Trophoblast cell (in vitro differentiated cells and primary cell): ENCODE results near the gene TTLL8.

ENCODE experiments used
- DNase-seq, 2 donors: peaks; one replicate each; pipeline ENCODE4 v3.0.0-alpha.2; 2016
- H2AFZ ChIP-seq: 2 replicates; pipeline ENCODE4 v1.6.1; 2013; ENCODE audit warnings: low read length, moderate library complexity, mild to moderate bottlenecking; ENCODE audit not compliant: insufficient read depth, poor library complexity
- H2AK5ac ChIP-seq: 2 replicates; pipeline ENCODE4 v1.6.1; 2013; ENCODE audit warnings: mild to moderate bottlenecking, low read length
- H2BK120ac ChIP-seq: 2 replicates; pipeline ENCODE4 v1.6.1; 2013; ENCODE audit warnings: low read length, mild to moderate bottlenecking, moderate library complexity; ENCODE audit not compliant: insufficient read depth, poor library complexity
- H2BK12ac ChIP-seq: 2 replicates; pipeline ENCODE4 v1.6.1; 2013; ENCODE audit warnings: mild to moderate bottlenecking, low read length, moderate library complexity
- H2BK5ac ChIP-seq: 2 replicates; pipeline ENCODE4 v1.6.1; 2013; ENCODE audit warnings: low read length, low read depth, moderate library complexity, mild to moderate bottlenecking; ENCODE audit not compliant: poor library complexity
- H3K14ac ChIP-seq: 2 replicates; pipeline ENCODE4 v1.6.1; 2013; ENCODE audit warnings: mild to moderate bottlenecking, low read length
- H3K18ac ChIP-seq: 2 replicates; pipeline ENCODE4 v1.6.1; 2013; ENCODE audit warnings: mild to moderate bottlenecking, low read length
- H3K23ac ChIP-seq: 2 replicates; pipeline ENCODE4 v1.6.1; 2013; ENCODE audit warnings: low read length
- H3K27ac ChIP-seq: 2 replicates; pipeline ENCODE4 v1.5.1; 2013; ENCODE audit warnings: low read depth, mild to moderate bottlenecking, inconsistent platforms, low read length, moderate library complexity
- H3K27me3 ChIP-seq: 2 replicates; pipeline ENCODE4 v1.6.1; 2013; ENCODE audit warnings: inconsistent platforms, mild to moderate bottlenecking, low read length, moderate library complexity; ENCODE audit not compliant: insufficient read depth
- H3K36me3 ChIP-seq, 2 experiments: 1 replicate in 1 of 2; 2 replicates in 1 of 2; pipeline ENCODE4 v1.6.1; 2013; ENCODE audit warnings: low read length in 2 of 2, mild to moderate bottlenecking in 2 of 2, moderate library complexity in 1 of 2; ENCODE audit not compliant: insufficient read depth in 2 of 2, control insufficient read depth in 1 of 2
- H3K4ac ChIP-seq: 2 replicates; pipeline ENCODE4 v1.6.1; 2013; ENCODE audit warnings: low read depth, mild to moderate bottlenecking, low read length, moderate library complexity
- H3K4me1 ChIP-seq, 2 experiments: 1 replicate in 1 of 2; 2 replicates in 1 of 2; pipeline ENCODE4 v1.6.1; 2013; ENCODE audit warnings: low read length in 2 of 2, mild to moderate bottlenecking in 2 of 2, moderate library complexity in 1 of 2; ENCODE audit not compliant: insufficient read depth in 2 of 2, control insufficient read depth in 1 of 2
- H3K4me2 ChIP-seq: 2 replicates; pipeline ENCODE4 v1.6.1; 2013; ENCODE audit warnings: inconsistent platforms, mild to moderate bottlenecking, low read length, moderate library complexity
- H3K4me3 ChIP-seq: 2 replicates; pipeline ENCODE4 v1.5.1; 2013; ENCODE audit warnings: mild to moderate bottlenecking, low read depth, low read length, inconsistent platforms
- H3K79me1 ChIP-seq: one replicate; pipeline ENCODE4 v1.6.1; 2013; ENCODE audit warnings: low read length
- H3K79me2 ChIP-seq: 2 replicates; pipeline ENCODE4 v1.6.1; 2013; ENCODE audit warnings: low read length, mild to moderate bottlenecking; ENCODE audit not compliant: control insufficient read depth, insufficient read depth, poor library complexity
- H3K9ac ChIP-seq: 2 replicates; pipeline ENCODE4 v1.6.1; 2013; ENCODE audit warnings: mild to moderate bottlenecking, low read length
- H3K9me3 ChIP-seq: 2 replicates; pipeline ENCODE4 v1.6.1; 2013; ENCODE audit warnings: low read depth, mild to moderate bottlenecking, control low read depth, inconsistent platforms, low read length; ENCODE audit not compliant: insufficient read depth
- H4K12ac ChIP-seq: 2 replicates; pipeline ENCODE4 v1.6.1; 2013; ENCODE audit warnings: low read depth, mild to moderate bottlenecking, low read length, moderate library complexity
- H4K8ac ChIP-seq: 2 replicates; pipeline ENCODE4 v1.6.1; 2013; ENCODE audit warnings: low read depth, mild to moderate bottlenecking, low read length, moderate library complexity
- H4K91ac ChIP-seq: one replicate; pipeline ENCODE4 v1.6.1; 2013; ENCODE audit warnings: low read depth, mild to moderate bottlenecking, low read length, moderate library complexity
- WGBS: extraction: QIAGEN DNeasy Blood & Tissue Kit; methylation state at CpG from one replicate; pipeline ENCODE4 v1.1.7; 2013; ENCODE audit warnings: missing lambda C conversion rate; ENCODE audit not compliant: insufficient read length, insufficient coverage; ENCODE audit errors: extremely low coverage; 5-methylcytosine and 5-hydroxymethylcytosine counted together

The TTLL8 gene

DNA sequence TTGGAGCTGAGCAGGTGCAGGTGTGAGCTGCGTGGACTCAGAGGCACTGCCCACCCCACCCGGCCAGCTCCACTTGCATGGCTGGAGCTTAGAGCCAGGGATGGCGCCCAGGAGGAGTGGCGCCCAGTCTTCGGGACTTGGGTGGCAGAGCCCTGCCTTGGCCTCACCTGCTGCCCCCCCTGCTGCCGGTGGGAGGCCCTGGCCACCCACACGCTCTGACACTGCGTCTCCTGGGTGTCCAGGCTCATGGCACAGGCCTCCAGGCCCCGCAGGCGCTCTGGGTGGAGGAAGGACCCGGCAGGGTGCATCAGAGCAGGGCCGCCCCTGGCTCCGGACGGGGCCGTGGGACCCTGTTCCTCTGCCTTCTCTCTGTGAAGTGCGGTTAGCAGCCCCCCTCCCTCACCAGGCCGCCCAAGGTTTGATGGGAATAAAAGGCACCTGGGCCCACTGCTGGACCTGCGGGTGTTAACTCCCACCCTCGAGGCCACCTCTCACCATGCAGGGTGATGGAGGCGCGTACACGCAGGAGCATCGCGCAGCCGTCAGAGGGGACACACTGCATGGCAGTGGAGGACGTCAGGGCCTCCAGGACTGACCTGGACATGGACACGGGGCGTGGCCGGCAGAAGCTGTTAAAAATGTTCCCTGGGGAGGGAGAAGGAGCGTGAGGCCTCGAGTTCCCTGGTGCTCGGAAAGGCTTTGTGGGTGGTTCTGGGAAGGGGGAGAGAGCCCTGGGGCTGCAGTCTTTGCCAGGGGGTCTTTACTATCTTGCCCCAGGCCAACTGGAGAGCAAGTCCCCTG is 57.3 kb downstream of the TTLL8 start:
- H2BK12ac ChIP-seq = no peak overlapping the region
- peaks cover 14% of the 10 kb centered on the region for H3K9me3 ChIP-seq
- H2BK5ac ChIP-seq = no peak overlapping the region
- H3K9ac ChIP-seq = no peak overlapping the region
- no peak overlapping the region for H4K12ac ChIP-seq
- H3K36me3 ChIP-seq = no peaks in the 10 kb centered on the region
- no CpG with 5 or more reads among the region's 32 CpGs for WGBS
- no peak overlapping the region for H3K4ac ChIP-seq
- H3K4me2 ChIP-seq = no peak overlapping the region
- no peak overlapping the region for H3K27ac ChIP-seq
- H3K79me1 ChIP-seq = no peaks in the 10 kb centered on the region
- no peak overlapping the region for H2AK5ac ChIP-seq
- peaks cover 5% of the 10 kb centered on the region for H3K27me3 ChIP-seq
- H3K18ac ChIP-seq = no peak overlapping the region
- no peak overlapping the region for H3K23ac ChIP-seq
- no peak overlapping the region for H2BK120ac ChIP-seq
- peaks cover 0 to 3% of the 10 kb centered on the region in 2 experiments for H3K4me1 ChIP-seq
- no peak for DNase-seq
- H3K4me3 ChIP-seq = no peak overlapping the region
- no peak overlapping the region for H4K8ac ChIP-seq
- H3K79me2 ChIP-seq = no peaks in the 10 kb centered on the region
- no peak overlapping the region for H4K91ac ChIP-seq
- H3K14ac ChIP-seq = no peak overlapping the region
- no peak overlapping the region for H2AFZ ChIP-seq

DNA sequence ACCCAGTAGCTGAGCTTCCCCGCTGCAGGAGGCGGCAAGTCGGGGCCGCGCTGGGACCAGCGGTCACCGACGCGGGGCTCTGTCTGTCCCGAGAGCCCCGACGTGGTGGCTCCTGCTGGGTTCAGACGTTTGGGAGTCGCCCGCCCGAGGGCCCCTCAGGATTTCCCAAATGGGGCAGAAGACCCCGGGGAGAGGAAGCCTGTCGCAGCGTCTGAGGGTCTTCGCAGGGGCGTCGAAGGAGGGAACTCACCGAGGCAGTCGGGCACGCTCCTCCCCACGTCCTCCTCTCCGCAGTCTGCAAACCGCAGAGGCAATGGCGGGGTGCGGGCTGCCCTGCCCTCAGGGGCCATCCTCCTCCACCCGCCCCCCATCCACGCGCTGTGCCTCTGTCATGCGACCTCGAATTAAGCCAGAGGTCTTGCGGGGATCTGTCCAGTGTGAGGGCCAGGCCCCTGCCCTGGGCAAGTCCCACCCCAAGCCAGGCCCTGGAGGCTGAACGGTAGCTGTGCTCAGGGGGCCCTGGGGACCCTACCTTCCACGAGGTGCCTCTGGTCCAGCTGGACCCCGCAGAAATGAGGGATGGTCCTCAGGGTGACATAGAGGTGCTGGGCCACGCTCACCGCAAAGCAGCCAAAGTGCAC is 58.0 kb downstream of the TTLL8 start:
- H3K79me2 ChIP-seq = no peaks in the 10 kb centered on the region
- H3K9ac ChIP-seq = no peak overlapping the region
- H3K4me3 ChIP-seq = no peak overlapping the region
- H3K14ac ChIP-seq = no peak overlapping the region
- H3K18ac ChIP-seq = no peak overlapping the region
- H3K27me3 ChIP-seq = peaks cover 5% of the 10 kb centered on the region
- peaks cover 14% of the 10 kb centered on the region for H3K9me3 ChIP-seq
- no CpG with 5 or more reads among the region's 41 CpGs for WGBS
- no peak for DNase-seq
- H4K91ac ChIP-seq = no peak overlapping the region
- peaks cover 0 to 3% of the 10 kb centered on the region in 2 experiments for H3K4me1 ChIP-seq
- H2AFZ ChIP-seq = no peak overlapping the region
- no peak overlapping the region for H3K23ac ChIP-seq
- no peak overlapping the region for H2BK12ac ChIP-seq
- H3K36me3 ChIP-seq = no peaks in the 10 kb centered on the region
- no peak overlapping the region for H2BK120ac ChIP-seq
- H3K4me2 ChIP-seq = peak overlapping the region; percentile 10
- H2BK5ac ChIP-seq = no peak overlapping the region
- no peaks in the 10 kb centered on the region for H3K79me1 ChIP-seq
- no peak overlapping the region for H4K8ac ChIP-seq
- no peak overlapping the region for H3K27ac ChIP-seq
- H4K12ac ChIP-seq = no peak overlapping the region
- no peak overlapping the region for H2AK5ac ChIP-seq
- no peak overlapping the region for H3K4ac ChIP-seq

DNA sequence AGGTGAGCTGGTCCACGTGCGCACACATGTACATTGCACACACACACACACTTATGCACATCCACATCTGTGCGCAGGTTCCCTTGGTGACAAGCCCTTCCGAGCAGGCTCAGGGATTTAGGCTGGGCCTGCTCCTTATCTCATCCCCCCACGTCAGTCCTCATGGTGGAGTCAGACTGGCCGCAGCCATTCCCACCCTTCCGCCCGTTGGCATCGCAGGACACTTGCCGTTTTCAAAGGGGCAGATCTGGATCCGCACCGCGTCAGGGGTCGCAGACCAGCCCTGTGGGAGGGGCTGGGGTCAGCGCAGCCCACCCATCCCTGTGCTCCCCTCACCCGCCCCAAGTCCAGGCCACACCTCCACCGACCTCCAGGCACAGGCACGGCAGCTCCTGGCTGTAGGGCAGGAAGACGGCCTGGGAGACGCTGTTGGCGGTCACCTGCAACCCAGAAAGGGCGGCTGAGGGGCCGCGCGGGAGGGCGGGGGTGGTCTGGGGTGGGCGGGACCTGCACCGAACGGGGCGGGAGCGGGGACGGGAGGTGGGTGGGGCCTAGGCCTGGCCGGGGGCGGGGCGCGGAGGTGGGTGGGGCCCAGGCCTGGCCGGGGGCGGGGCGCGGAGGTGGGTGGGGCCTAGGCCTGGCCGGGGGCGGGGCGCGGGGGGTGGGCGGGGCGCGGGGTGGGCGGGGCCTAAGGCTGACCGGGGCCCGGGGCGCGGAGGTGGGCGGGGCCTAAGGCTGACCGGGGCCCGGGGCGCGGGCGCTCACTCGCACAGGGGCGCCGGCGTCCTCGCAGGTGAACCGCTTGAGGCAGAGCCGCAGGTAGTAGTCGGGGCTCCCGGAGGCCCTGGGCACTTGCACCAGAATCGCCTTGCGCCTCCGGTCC is 58.8 kb downstream of the TTLL8 start:
- H2AK5ac ChIP-seq = no peak overlapping the region
- H3K18ac ChIP-seq = no peak overlapping the region
- H3K23ac ChIP-seq = no peak overlapping the region
- H4K12ac ChIP-seq = no peak overlapping the region
- H3K79me1 ChIP-seq = no peaks in the 10 kb centered on the region
- WGBS = no CpG with 5 or more reads among the region's 70 CpGs
- no peaks in the 10 kb centered on the region for H3K36me3 ChIP-seq
- H3K79me2 ChIP-seq = no peaks in the 10 kb centered on the region
- no peak overlapping the region for H3K4ac ChIP-seq
- H4K91ac ChIP-seq = no peak overlapping the region
- H3K27ac ChIP-seq = no peak overlapping the region
- H3K9me3 ChIP-seq = peaks cover 16% of the 10 kb centered on the region
- peak overlapping the region; percentile 10 for H3K4me2 ChIP-seq
- no peak overlapping the region for H2BK5ac ChIP-seq
- no peak overlapping the region for H3K9ac ChIP-seq
- peaks cover 5% of the 10 kb centered on the region for H3K27me3 ChIP-seq
- H3K14ac ChIP-seq = no peak overlapping the region
- no peak overlapping the region for H3K4me3 ChIP-seq
- H2BK12ac ChIP-seq = no peak overlapping the region
- no peak overlapping the region for H2BK120ac ChIP-seq
- no peak for DNase-seq
- no peak overlapping the region for H4K8ac ChIP-seq
- peaks cover 0 to 3% of the 10 kb centered on the region in 2 experiments for H3K4me1 ChIP-seq
- no peak overlapping the region for H2AFZ ChIP-seq

DNA sequence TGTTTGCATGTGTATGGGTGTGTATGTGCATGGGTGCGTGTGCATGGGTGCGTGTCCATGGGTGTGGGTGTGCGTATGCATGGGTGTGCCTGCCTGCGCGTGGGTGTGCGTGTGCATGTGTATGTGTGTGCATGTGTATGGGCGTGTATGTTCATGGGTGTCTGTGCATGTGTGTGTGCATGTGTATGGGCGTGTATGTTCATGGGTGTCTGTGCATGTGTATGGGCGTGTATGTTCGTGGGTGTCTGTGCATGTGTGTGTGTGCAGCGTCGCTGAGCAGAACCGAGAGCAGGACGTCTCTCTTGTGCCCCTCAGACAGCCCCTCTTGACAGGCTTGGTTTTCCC is 59.4 kb downstream of the TTLL8 start:
- no peak overlapping the region for H4K91ac ChIP-seq
- no peak overlapping the region for H3K27ac ChIP-seq
- no peaks in the 10 kb centered on the region for H3K36me3 ChIP-seq
- no peaks in the 10 kb centered on the region for H3K79me1 ChIP-seq
- H3K4ac ChIP-seq = no peak overlapping the region
- no peak overlapping the region for H3K14ac ChIP-seq
- H3K27me3 ChIP-seq = peaks cover 5% of the 10 kb centered on the region
- no peak overlapping the region for H2BK12ac ChIP-seq
- no peak overlapping the region for H3K18ac ChIP-seq
- peak overlapping the region; percentile 32 for H3K4me3 ChIP-seq
- no peak overlapping the region for H4K12ac ChIP-seq
- H2BK120ac ChIP-seq = no peak overlapping the region
- peaks cover 16% of the 10 kb centered on the region for H3K9me3 ChIP-seq
- no peak overlapping the region for H3K9ac ChIP-seq
- no peak overlapping the region for H4K8ac ChIP-seq
- no CpG with 5 or more reads among the region's 14 CpGs for WGBS
- H2BK5ac ChIP-seq = no peak overlapping the region
- peaks cover 0 to 3% of the 10 kb centered on the region in 2 experiments for H3K4me1 ChIP-seq
- H2AFZ ChIP-seq = no peak overlapping the region
- H3K79me2 ChIP-seq = no peaks in the 10 kb centered on the region
- no peak overlapping the region for H2AK5ac ChIP-seq
- DNase-seq = no peak
- H3K23ac ChIP-seq = no peak overlapping the region
- no peak overlapping the region for H3K4me2 ChIP-seq
